ENCODE data around the gene CHRNG.

The CHRNG gene

DNA sequence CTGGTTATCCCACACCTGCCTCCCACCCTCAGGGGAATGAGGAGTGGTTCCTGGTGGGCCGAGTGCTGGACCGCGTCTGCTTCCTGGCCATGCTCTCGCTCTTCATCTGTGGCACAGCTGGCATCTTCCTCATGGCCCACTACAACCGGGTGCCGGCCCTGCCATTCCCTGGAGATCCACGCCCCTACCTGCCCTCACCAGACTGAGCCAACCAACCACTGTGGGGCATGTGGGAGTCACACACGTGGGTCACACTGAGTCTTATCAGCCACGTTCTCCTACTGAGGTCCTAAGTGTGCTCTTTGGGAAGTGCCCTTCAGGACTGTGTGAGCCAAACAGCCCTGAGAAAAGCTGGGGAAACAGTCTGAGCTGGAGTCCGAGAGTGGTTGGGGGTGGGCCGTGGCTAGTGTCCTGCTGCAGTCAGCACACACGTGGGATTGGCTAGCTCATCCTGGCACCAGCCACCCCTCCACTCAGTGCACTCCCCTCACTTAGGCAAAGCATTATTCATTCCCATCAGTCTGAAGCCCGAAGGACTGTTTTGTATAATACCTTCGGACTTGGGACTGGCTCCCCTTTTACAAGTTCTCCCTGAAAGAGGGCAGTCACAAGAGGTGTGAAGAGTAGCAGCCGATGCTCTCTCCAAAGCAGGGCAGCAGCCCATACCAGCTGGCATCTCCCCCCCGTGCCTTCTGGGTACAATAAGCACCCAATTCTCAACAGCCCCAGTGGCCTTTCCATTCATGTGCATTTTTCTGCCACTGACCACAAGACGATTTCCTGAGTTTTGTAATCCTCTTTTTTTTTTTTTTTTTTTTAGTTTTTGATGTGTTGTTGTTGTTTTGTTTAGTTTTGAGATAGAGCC is 6.3 kb downstream of the CHRNG start:
- H3K36me3 ChIP-seq (ENCODE audit: control insufficient read depth, insufficient read depth, low read length) = no peaks in the 10 kb centered on the region
- no peaks in the 10 kb centered on the region for H3K27me3 ChIP-seq (ENCODE audit: control insufficient read depth, insufficient read depth, low read length)
- no peak overlapping the region for H3K4me3 ChIP-seq (ENCODE audit: low read length)
- no peaks in the 10 kb centered on the region for H3K4me1 ChIP-seq (ENCODE audit: control insufficient read depth, insufficient read depth, low read length)
- no peak overlapping the region for H3K27ac ChIP-seq (ENCODE audit: low read depth, low read length)
- H3K9ac ChIP-seq (ENCODE audit: low read length) = no peak overlapping the region

DNA sequence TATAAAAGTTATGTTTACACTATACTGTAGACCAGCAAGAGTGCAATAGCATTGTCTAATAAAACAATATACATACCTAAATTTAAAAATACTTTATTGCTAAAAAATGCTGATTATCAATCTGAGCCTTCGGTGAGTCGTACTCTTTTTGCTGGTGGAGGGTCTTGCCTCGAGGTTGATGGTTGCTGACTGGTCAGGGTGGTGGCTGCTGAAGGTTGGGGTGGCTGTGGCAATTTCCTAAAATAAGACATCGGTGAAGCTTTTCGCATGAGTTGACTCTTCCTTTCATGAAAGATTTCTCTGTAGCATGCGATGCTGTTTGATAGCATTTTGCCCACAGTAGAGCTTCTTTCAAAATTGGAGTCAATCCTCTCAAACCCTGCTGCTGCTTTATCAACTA is 8.5 kb downstream of the CHRNG start:
- no peak overlapping the region for H3K27ac ChIP-seq (ENCODE audit: low read depth, low read length)
- H3K9ac ChIP-seq (ENCODE audit: low read length) = no peak overlapping the region
- peaks cover 7% of the 10 kb centered on the region for H3K4me1 ChIP-seq (ENCODE audit: control insufficient read depth, insufficient read depth, low read length)
- no peaks in the 10 kb centered on the region for H3K27me3 ChIP-seq (ENCODE audit: control insufficient read depth, insufficient read depth, low read length)
- no peaks in the 10 kb centered on the region for H3K36me3 ChIP-seq (ENCODE audit: control insufficient read depth, insufficient read depth, low read length)
- H3K4me3 ChIP-seq (ENCODE audit: low read length) = no peak overlapping the region

DNA sequence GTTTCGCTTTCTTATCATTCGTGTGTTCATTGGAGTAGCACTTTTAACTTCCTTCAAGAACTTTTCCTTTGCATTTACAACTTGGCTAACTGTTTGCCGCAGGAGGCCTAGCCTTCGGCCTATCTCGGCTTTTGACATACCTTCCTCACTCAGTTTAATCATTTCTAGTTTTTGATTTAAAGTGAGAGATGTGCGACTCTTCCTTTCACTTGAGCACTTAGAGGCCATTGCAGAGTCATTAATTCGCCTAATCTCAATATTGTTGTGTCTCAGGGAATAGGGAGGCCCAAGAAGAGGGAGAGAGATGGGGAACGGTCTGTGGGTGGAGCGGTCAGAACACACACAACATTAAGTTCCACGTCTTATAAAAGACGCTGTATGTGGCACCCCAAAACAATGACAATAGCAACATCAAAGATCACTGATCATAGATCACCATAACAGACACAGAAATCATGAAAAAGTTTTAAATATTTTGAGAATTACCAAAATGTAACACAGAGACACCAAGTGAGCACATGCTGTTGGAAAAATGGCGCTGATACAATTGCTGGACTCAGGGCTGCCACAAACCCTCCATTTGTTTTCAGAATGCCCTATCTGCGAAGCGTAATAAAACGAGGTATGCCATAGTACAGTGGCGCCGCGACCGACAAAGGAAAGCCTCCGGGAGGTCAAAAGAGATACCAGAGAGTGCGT is 10.3 kb downstream of the CHRNG start:
- Histone ChIP-seq H3K27me3 (ENCODE audit: control insufficient read depth, insufficient read depth, low read length) (no peaks in the 10 kb centered on the region), H3K4me1 (ENCODE audit: control insufficient read depth, insufficient read depth, low read length) (peaks cover 7% of the 10 kb centered on the region), H3K9ac (ENCODE audit: low read length) (peak overlapping the region; percentile 93), H3K36me3 (ENCODE audit: control insufficient read depth, insufficient read depth, low read length) (peaks cover 4% of the 10 kb centered on the region), H3K4me3 (ENCODE audit: low read length) (peak overlapping the region; percentile 88), H3K27ac (ENCODE audit: low read depth, low read length) (peak overlapping the region; percentile 92)

DNA sequence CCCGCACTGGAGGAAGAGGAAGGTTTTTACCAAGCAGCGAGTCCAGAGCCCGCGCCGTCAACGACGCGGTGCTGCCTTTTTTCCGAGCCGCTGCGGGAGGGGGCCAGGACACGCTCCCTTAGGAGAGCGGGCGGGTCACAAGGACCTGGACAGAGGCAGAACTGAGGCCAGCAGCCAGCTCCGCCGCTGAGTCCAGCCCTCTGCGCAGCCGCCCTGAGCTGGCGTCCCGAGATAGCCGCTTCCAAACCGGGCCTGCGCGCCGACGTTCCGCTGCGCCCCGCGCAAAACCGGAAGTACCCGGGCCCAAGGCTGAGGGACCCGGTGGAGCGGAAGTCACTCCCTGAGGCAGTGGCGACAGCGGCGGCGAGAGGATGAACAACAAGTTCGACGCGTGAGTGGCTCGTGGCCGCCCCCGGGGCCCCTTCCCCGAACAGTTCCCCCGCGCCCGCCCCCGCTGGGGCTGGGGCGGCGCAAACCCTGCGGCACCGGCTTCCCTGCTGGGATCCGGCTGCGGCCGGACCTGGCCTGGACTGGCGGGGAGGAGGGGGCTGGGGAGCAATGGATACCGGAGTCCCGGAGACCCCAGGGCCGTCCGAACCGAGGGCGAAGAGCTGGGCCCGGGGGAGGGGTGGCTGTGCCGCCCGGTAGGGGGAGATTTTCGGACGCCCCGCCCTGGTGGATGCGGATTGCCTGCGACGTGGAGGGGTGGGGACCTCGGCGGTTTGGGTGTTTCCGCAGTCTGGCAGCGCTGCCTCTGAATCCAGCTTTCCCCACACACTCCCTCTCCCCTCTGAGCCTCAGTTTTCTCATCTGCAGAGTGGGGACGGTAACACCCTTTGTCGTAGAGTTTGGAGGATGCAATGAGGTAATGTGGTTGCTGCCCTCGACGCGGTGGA is 11.1 kb downstream of the CHRNG start, which contains the start of the genes EIF4E2 and TIGD1:
EIF4E2 (plus strand) TSS at position 336 of the 896 bp plus-strand sequence; CDS start at position 372, 36 bp downstream.
TIGD1 (minus strand) TSS at position 204 of the 896 bp plus-strand sequence. CDS start 675 bp downstream, outside the sequence.
- Histone ChIP-seq H3K9ac (ENCODE audit: low read length) (peak within 1 kb of the TSS; percentile 93), H3K27ac (ENCODE audit: low read depth, low read length) (peak within 1 kb of the TSS; percentile 92), H3K27me3 (ENCODE audit: control insufficient read depth, insufficient read depth, low read length) (no peaks in the 10 kb centered on the region)

DNA sequence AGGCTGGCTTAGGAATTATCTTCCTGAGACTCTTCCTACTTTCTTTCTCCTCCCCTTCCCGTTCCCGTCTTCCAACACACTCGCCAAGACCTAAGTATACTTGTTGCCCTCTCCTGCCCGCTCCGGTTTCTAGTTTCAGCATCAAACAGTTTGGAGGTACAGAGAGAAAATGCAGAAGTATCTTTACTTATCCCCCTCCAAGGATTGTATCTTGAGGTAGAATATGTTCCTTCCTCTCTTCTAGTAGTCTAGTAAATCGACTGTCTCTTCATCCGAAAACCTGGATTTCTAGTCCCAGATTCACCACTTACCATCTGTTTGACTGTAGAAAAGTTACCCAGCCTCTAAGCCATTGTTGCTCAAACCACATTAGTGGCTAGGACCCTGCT is 11.8 kb downstream of the CHRNG start:
- H3K27ac ChIP-seq (ENCODE audit: low read depth, low read length) = peak overlapping the region; percentile 92
- H3K4me3 ChIP-seq (ENCODE audit: low read length) = peak overlapping the region; percentile 88
- peak overlapping the region; percentile 93 for H3K9ac ChIP-seq (ENCODE audit: low read length)
- no peaks in the 10 kb centered on the region for H3K27me3 ChIP-seq (ENCODE audit: control insufficient read depth, insufficient read depth, low read length)
- H3K4me1 ChIP-seq (ENCODE audit: control insufficient read depth, insufficient read depth, low read length) = peaks cover 7% of the 10 kb centered on the region
- H3K36me3 ChIP-seq (ENCODE audit: control insufficient read depth, insufficient read depth, low read length) = peaks cover 7% of the 10 kb centered on the region

More for the DNA sequence above, 11.1 kb downstream of the CHRNG start, which contains the start of the genes EIF4E2 and TIGD1:
- H3K36me3 ChIP-seq (ENCODE audit: control insufficient read depth, insufficient read depth, low read length) = peaks cover 6% of the 10 kb centered on the region
- H3K4me3 ChIP-seq (ENCODE audit: low read length) = peak within 1 kb of the TSS; percentile 88
- peaks cover 7% of the 10 kb centered on the region for H3K4me1 ChIP-seq (ENCODE audit: control insufficient read depth, insufficient read depth, low read length)

DNA sequence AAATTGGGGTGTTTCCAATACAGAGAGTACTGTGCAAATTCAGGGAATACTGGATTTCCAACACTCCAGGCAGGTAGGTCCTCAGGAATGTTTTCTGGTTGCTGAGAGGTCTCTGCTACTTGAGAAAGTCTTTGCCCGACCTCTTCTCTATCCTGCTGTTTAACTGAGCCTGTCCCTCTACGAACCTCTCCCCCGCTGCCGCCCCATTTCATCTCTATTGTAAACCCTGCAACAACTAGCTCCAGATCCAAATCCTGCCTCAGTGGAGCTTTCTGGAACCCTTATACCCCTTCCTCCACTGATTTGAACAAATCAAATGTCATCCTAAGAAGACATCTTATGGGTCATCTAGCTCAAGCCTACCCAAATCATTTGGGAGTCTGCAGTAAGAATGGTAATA is 12.3 kb downstream of the CHRNG start:
- H3K4me1 ChIP-seq (ENCODE audit: control insufficient read depth, insufficient read depth, low read length) = peaks cover 7% of the 10 kb centered on the region
- peaks cover 12% of the 10 kb centered on the region for H3K36me3 ChIP-seq (ENCODE audit: control insufficient read depth, insufficient read depth, low read length)
- no peak overlapping the region for H3K27ac ChIP-seq (ENCODE audit: low read depth, low read length)
- no peaks in the 10 kb centered on the region for H3K27me3 ChIP-seq (ENCODE audit: control insufficient read depth, insufficient read depth, low read length)
- H3K4me3 ChIP-seq (ENCODE audit: low read length) = peak overlapping the region; percentile 88
- no peak overlapping the region for H3K9ac ChIP-seq (ENCODE audit: low read length)

DNA sequence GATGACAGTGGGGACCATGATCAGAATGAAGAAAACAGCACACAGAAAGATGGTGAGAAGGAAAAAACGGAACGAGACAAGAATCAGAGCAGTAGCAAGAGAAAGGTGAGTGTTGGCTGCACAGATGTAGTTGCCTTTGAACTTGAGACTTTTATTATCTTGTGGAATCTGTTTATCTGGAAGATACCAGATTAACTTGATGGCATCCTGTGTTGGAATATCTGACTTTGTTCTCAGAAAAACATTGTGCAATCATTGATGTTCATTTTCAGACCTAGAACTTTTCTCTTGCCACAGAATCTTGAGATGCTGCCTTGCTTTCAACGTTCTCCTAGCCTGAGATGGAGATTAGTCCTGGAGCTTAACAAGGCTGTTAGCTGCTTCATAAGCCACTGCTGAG is 16.9 kb downstream of the CHRNG start:
- H3K27me3 ChIP-seq (ENCODE audit: control insufficient read depth, insufficient read depth, low read length) = no peaks in the 10 kb centered on the region
- peaks cover 5% of the 10 kb centered on the region for H3K4me1 ChIP-seq (ENCODE audit: control insufficient read depth, insufficient read depth, low read length)
- no peak overlapping the region for H3K27ac ChIP-seq (ENCODE audit: low read depth, low read length)
- H3K36me3 ChIP-seq (ENCODE audit: control insufficient read depth, insufficient read depth, low read length) = peaks cover 20% of the 10 kb centered on the region
- H3K9ac ChIP-seq (ENCODE audit: low read length) = no peak overlapping the region
- H3K4me3 ChIP-seq (ENCODE audit: low read length) = no peak overlapping the region

DNA sequence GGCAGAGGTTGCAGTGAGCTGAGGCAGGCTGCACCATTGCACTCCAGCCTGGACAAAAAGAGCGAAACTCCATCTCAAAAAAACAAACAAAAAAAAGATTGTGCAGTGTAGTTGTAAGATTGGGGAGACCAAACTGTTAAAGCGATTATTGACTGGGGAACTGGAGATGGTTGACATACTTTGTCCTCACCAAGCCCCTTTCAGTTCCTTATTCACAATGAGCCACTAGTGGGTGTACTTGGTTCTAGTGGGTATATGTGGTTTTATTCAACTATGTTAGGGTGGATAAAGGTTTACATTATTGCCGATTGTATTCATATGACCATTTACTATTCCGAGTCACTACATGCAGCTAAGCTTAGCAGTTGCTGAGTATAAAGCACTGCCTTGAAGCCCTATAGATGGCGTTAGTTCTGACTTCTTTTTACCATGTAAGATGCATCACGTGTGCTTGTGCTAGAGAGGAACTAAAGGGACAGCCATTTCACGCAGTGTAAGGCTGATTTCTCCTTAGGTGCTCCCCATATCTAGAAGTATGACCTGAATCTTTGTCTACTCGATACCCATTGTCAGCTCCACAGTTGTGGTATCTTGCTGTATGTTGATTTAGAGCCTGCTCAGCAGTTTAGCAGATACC is 23.1 kb downstream of the CHRNG start:
- Histone ChIP-seq H3K4me3 (ENCODE audit: low read length) (no peak overlapping the region), H3K9ac (ENCODE audit: low read length) (no peak overlapping the region), H3K27ac (ENCODE audit: low read depth, low read length) (no peak overlapping the region), H3K36me3 (ENCODE audit: control insufficient read depth, insufficient read depth, low read length) (peaks cover 19% of the 10 kb centered on the region), H3K27me3 (ENCODE audit: control insufficient read depth, insufficient read depth, low read length) (no peaks in the 10 kb centered on the region), H3K4me1 (ENCODE audit: control insufficient read depth, insufficient read depth, low read length) (no peaks in the 10 kb centered on the region)

DNA sequence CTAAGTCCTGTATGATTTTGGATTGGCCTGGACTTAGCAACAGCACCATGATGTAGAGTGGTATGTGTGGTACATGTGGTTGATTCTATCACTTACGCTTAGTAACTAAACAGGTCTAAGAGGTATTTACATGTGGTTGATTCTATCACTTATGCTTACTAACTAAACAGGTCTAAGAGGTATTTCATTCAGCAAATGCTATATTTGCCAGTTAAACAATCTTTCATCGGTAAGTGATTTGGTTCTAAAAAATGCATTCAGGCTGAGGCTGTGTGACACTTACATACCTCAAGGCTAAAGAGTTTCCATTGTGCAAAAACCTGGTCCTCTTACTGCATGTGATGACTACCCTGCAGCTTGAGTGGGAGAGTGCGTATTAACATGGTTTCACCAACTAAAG is 24.1 kb downstream of the CHRNG start:
- no peaks in the 10 kb centered on the region for H3K27me3 ChIP-seq (ENCODE audit: control insufficient read depth, insufficient read depth, low read length)
- H3K4me1 ChIP-seq (ENCODE audit: control insufficient read depth, insufficient read depth, low read length) = no peaks in the 10 kb centered on the region
- H3K9ac ChIP-seq (ENCODE audit: low read length) = no peak overlapping the region
- H3K27ac ChIP-seq (ENCODE audit: low read depth, low read length) = no peak overlapping the region
- peaks cover 26% of the 10 kb centered on the region for H3K36me3 ChIP-seq (ENCODE audit: control insufficient read depth, insufficient read depth, low read length)
- no peak overlapping the region for H3K4me3 ChIP-seq (ENCODE audit: low read length)

DNA sequence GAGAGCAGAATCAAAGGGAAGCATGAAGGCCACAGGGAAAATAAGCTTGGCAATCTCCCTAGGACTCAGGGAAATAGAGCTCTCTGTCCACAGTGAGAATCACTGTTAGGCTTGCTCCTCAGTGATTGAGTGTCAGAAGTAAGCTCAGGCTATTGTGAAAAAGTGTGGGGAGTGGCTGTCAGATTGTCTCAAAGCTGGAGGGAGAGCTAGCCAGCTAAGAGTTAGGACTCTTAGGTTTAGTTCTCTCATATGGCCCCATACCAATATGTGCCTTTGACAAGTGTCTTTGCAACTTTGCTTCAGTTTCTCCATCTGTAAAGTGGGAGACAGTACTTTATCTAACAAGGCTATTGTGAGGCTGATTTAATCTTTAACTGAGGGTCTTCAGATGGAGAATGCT is 28.2 kb downstream of the CHRNG start:
- Histone ChIP-seq H3K36me3 (ENCODE audit: control insufficient read depth, insufficient read depth, low read length) (peaks cover 37% of the 10 kb centered on the region), H3K27me3 (ENCODE audit: control insufficient read depth, insufficient read depth, low read length) (no peaks in the 10 kb centered on the region), H3K9ac (ENCODE audit: low read length) (no peak overlapping the region), H3K4me3 (ENCODE audit: low read length) (no peak overlapping the region), H3K4me1 (ENCODE audit: control insufficient read depth, insufficient read depth, low read length) (no peaks in the 10 kb centered on the region), H3K27ac (ENCODE audit: low read depth, low read length) (no peak overlapping the region)

DNA sequence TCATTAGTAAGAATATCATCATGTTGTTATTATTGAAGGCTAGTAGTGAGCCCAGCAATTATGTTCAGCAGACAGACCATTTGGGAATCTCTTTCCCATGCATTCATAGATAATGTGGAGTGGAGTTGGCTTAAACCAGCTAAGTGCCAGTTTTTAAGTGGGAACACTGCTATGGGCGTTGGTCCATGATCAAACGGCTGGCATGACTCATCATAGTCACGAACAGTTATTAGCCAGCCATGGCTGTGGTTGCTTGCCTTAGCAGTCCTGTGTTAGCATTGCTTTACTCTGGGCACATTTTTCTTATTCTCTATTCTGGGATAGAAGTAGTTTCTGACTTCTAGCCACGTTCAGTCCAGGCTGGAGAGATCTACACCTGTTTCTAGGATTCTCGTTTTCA is 28.7 kb downstream of the CHRNG start:
- Histone ChIP-seq H3K36me3 (ENCODE audit: control insufficient read depth, insufficient read depth, low read length) (peaks cover 37% of the 10 kb centered on the region), H3K27me3 (ENCODE audit: control insufficient read depth, insufficient read depth, low read length) (no peaks in the 10 kb centered on the region), H3K4me3 (ENCODE audit: low read length) (no peak overlapping the region), H3K9ac (ENCODE audit: low read length) (no peak overlapping the region), H3K27ac (ENCODE audit: low read depth, low read length) (no peak overlapping the region), H3K4me1 (ENCODE audit: control insufficient read depth, insufficient read depth, low read length) (no peaks in the 10 kb centered on the region)

Data from rectal smooth muscle tissue (tissue), 1 donor.